Colon (tissue), 2 donors: ENCODE measurements around the gene MINDY4.

Experiments
- FAIRE-seq: peaks from 2 replicates; lab custom pipeline; 2012; peaks lifted over from hg19 to GRCh38; lab: Jason Lieb, UNC
- donor health status: control.
- donor health status: control.

MINDY4 gene

DNA sequence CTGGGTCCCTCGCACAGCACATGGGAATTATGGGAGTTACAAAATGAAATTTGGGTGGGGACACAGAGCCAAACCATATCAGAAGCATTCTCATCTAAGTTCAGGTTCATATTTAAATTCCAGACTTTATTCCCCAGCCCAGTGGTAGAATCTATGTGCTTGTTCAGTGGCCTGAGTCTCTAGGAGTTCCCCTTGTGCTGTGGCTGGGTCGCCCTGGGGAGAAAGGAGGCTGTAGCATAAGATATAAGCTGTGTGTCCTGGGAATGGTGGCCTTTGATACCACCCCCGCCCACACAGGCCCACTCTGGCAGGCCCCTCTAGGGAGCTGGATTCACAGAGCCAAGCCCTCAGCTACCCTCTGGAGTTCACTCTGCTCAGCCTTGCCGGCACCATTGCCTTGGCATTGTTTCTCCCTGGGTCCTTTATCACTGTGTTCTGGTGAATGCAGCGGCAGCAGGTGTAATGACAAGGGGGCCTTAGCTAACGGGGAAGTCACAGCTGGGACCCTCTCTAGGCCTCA is 64.2 kb downstream of the MINDY4 start:
- FAIRE-seq = no peak

DNA sequence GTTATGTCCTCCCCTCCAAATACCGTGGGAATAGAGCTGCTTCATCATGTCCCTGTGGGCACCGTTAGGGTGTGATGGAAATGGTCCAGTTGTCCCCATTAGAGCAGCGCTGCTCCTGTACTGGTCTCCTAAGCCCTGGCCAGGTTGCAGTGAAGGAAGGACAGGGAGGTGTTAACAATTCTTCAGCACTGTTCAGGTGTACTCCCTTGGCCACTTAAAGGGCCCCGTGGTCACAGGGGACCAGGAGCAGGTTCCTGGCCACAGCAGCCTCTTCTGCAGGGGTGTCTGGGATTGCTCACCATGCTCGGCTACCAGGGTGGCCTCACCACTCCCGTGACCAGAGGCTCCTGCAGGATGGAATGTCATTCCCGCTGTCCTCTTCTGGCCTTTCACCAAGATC is 65.8 kb downstream of the MINDY4 start:
- no peak for FAIRE-seq

- no peak for FAIRE-seq
Measured at GRCh38 chr7:30837581-30837980, 66.4 kb downstream of the MINDY4 start.

DNA sequence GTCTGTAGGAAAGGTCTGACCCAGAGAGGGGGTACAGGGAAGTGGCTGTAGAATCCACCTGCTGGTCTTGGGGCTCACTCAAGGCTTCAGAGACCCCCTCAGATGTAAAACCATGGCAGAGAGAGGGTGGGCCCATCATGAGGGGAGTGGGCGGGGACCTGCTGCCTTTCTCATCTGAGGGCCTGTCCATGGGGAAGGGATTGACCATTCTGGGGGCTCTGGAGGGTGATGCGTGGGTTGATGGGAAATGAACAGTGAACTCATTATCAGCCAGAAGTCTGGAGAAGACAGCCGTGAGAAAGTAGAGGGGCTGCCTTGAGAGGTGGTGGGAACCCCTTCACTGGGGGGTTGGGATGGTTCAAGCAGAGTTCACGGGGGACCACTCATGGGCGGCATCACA is 66.8 kb downstream of the MINDY4 start:
- FAIRE-seq = no peak

DNA sequence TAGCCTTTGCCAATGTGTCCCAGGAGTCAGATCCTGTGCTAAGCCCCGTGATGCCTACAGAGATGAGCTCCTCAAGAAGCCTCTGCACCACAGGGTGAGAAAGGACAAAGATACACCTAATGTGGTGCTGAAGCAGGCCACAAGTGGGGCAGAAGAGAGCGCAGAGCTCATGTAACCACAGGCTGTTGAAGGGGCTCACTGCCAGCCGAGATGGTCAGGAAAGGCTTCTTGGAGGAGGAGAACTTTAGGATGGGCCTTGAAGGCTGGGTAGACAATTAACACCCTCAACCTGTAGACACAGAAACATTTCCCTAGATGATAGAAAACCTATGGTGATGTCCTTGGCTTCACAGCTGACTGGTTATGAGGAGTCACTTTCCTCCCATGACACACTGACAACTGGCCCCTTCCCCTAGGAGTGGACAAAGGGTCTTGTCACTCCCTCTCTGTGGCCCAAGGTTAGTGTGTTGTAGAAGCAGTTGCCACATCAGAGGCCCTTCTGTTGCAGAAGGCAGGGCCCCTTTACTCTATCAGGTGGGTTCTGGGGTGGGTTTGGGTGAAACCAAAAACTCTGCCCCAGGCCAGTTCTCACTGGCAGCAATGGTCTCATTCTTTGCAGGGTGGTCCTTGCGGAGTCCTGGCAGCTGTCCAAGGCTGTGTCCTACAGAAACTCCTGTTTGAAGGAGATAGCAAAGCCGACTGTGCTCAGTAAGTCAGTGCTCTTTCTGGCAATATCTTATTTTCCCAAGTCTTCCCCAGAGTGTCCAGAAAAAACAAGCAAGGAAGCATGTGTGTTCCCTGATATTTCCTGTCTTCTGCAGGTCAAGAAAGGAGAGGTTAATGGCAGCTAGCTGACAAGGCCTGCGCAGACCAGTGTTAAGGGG is 69.2 kb downstream of the MINDY4 start:
- no peak for FAIRE-seq

DNA sequence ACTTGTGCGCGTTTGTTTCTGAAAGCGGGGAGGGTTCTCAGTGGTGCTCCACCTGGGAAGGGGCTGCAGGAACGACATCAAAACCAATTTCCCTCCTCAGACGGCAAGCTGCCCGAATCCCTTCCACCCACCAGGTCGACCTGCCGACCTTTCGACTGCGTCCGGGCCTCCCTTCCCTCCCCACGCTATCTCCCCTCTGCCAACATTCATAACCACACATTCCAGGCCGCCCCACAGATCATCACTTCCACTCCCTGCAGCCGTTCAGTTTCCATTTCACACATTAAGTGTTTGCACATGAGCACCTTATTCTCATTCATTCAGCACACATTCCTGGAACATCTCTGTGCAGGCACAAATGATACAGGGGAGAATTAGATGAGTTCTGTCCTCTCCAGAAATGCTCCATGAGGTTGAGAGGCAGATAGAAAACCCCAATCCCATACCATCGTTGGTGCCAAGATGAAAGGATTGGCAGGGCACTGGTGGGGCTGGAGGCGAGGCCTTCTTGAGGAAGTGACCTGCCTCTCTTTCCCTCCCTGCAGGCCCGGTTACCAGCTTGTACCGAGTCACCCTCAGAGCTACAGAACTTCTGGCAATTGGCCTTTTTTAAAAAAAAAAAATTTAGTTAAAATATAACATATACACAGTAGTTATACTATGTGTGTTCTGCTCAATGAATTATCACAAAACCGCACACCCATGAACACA is 70.0 kb downstream of the MINDY4 start:
- no peak for FAIRE-seq

DNA sequence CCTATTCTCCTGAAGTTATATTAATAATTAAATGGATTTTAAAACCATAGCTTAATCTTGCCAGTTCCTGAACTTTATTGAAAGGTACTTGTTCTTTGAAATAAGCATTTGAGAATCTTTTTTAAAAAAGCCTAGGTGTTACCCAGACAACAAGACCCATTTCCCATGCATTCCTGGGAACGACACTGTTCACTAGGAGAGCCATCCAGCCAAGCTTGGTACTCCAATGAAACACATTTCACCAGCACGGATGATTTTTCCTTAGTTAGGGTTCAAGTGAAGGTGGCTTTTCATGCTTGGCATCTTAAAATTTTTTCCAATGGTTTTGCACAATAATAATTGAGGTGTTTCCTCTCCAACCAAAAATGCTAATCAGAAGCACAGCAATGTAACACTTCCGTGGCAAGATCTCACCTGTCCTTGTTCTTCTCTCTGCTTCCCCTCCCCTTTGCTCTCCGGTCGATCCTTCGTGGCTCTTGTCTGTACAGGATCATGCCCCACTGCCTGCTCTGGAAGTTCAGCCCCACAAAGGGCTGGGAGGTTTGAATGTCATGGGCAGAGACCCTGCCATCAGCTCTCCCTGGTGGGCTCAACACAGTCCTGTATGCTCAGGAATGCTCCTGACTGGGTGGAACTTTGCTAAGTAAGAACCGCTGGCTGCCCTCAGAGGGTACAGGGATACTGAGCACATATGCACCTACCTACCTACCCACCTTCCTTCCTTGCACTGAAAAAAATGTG is 70.8 kb downstream of the MINDY4 start:
- no peak for FAIRE-seq

DNA sequence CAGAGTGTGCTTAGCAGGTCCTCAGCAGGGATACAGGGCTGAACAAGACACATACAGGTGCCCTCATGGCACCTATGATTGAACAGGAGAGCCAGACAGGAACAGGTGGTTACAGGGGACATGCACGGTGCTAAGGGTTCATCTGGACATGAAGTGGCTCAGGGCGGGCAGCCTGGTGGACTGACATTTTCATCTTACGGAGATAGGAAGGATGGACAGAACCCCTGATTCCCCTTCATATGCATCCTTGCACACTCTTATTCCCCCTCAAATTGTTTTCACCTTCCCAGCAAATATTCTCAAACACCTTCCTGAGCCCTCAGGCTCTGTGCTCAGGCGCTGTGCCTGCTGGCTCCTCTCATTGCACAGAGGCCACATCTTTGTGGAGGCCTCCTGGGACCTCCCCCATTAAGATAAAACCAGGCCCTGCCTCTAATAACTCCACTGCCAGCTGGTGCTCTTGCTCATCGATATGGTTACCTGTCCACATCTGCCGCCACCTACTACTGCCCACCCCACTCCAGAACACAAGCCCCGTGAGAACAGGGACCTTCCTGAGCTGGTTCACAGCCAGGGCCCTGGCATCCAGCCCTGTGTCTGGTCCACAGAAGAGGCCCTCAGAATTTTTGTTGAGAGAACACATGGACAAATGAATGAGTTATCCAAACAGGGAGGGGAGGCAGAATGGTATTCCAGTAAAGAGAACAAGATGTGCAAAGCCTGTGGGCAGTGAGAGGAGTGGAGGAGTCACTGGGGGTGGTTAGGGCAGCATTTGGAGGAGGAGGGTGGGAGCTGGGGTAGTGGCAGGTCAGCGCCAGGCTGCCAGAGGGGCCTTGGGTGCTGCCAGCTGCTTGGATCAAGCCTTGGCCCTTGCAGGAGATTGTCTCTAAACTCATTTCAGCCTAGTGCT is 71.6 kb downstream of the MINDY4 start:
- no peak for FAIRE-seq

GRCh38 chr7:30843741-30844482 is 72.7 kb downstream of the MINDY4 start:
- no peak for FAIRE-seq

GRCh38 chr7:30844483-30844874 is 73.3 kb downstream of the MINDY4 start:
- FAIRE-seq = no peak

DNA sequence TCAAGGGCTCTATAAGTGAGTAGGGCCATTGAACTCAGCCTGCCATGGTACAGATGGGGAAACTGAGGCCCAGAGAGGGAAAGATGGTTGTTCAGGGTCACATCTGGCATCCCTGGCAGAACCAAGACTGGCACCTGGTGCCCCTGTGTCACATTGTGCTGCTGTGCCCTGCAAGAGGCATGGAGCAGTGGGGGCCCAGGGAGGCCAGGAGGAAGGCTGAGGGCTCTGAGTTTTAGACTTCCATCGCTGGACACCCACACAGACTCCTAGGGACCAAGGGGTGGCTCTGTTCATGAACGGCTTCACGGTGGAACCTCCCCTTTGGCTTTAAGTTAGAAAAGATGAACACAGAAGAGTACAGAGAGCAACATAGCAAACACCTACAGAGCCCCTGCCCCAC is 73.7 kb downstream of the MINDY4 start:
- FAIRE-seq = no peak

GRCh38 chr7:30845426-30846135 is 74.4 kb downstream of the MINDY4 start:
- FAIRE-seq = no peak

DNA sequence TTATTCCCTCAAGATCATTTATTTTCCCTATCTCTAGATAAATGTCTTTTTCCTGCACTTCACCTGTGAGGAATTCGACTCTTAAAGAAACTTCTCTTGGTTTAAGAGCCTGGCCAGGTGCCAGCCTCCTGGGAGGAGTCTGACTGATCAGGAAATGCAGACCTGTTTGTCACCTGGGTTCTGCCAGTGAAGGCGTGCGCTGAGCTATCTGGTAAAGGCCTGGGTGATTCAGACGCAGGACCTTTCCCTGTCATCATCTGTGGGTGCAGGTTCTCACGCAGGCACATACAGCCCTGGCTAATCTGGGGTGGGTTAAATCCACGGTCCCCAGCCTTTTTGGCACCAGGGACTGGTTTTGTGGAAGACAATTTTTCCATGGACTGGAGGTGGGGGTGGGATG is 75.2 kb downstream of the MINDY4 start:
- FAIRE-seq = no peak

GRCh38 chr7:30848121-30848855 is 77.1 kb downstream of the MINDY4 start:
- no peak for FAIRE-seq

DNA sequence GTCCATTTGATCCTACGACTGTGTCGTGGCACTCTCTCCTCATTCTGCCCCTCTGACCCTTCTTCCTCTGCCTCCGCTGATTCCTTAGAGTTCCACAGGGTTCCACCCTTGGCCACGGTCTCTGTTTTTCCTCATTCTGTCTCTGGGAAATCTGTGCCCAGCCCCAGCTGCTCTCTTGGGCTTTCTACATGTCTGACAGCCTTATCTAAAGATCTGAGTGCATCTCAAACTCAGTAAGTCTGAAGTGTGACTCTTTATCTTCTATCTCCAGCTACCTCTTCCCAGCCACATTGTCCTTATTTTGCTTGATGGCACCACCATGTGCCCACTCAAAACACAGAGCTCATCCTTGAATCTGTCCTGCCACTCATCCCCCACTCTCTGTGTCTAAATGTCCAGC is 78.3 kb downstream of the MINDY4 start:
- FAIRE-seq = no peak

DNA sequence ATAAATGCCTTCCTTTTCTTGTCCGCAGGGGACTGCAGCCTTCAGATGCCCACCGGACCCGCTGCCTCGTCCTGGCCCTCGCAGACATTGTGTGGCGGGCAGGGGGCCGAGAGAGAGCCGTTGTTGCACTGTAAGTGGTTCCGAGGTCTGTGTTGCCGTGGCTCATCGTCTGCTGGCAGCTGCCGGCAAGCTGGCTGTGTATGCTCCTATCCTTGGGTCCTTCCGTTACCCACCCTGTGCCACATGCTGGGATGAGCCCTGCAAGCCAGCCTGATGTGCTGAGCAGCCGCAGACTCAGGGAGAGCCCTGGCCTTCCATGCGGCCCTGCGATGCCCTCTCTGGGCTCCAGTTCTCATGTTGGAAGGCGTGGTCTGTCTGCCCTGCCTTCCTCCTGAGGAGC is 79.2 kb downstream of the MINDY4 start:
- no peak for FAIRE-seq

- no peak for FAIRE-seq
Measured at GRCh38 chr7:30851651-30852307, 80.6 kb downstream of the MINDY4 start.

DNA sequence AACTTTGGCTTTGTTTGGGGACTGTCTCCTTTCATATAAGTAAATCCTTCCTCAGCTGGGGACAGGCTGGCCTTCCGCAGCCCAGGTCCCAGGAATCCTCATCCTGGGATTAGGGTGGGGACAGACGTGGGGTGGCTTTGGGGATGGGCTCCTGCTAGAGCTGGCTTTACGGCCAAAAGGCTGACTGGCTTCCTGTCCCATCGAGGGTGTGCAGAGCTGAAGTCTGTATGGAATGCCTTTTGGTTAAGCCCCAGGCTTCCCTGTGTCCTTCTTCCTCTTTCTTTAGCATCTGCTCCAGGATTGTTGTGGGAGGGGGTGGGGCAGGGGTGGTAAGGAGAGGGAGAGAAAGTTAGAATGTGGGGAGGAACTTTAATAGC is 81.1 kb downstream of the MINDY4 start:
- FAIRE-seq = no peak

DNA sequence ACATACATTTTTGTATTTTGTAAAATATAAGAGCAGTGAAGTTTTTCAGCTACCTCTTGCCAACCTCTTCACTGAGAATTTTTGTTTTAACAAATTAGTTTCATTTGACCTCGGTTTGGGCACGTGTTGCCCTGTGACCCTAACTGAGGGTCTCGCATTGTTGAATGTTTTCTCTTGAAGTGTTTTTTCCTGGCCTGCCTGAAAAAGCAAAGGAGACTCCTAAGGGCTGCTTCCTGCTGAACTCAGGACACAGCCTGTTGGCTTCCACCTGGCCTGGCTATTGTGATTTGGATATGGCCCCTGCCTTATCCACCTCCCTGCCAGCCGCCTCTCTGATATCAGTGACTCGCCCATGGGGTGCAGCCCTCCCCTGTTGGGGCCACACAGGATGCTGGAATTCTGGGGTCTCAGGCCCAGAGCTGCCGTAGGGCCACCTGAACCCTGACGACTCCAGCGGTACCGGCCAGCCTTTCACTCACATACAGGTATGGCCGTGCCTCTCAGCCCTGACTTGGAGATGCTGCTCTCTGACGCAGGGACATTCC is 81.6 kb downstream of the MINDY4 start:
- no peak for FAIRE-seq
